ENCODE measurements around the gene TMEM198.

The TMEM198 gene

DNA sequence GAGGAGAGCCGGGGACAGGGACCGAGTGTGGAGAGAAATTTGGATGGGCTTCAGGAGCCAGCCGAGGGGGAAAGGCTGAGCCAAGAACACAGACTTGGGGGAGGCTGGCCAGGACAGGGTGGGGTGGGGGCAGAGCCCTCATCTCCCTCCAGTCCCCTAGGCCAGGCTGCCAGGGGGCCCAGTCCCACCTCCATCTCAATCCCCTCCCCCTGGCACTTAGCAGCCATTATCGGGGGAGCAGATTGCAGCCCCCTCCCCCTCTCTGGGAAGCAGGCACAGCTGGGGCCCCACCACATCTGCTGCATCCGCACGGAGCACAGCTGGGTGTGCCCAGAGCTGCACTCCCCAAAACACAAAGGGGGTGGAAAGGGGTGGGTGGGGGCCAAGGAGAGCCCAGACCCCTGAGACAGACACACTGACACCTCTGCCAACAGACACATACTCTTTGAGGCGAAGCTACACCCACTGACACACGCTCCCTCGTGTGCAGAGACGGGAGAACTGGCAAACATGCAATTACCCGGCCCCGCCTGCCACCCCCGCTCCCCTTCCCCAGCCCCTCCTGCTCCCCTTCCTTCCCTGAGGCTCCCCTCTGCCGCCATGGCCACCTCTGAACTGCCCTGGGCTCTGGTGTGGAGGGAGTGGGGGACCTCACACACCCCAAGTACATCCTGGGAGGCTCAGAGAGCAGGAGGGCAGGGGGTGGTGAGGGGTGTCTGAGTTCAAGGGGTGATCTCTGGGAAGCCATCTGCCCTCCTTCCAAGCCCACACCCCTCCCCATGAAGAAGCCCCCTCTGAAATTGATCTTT lies 34.7 kb upstream of the TMEM198 start:
- DNase-seq (ENCODE audit: low spot score): no peak

GRCh38 chr2:219509780-219510511 lies 33.9 kb upstream of the TMEM198 start:
- DNase-seq (ENCODE audit: low spot score): peak; percentile 89

DNA sequence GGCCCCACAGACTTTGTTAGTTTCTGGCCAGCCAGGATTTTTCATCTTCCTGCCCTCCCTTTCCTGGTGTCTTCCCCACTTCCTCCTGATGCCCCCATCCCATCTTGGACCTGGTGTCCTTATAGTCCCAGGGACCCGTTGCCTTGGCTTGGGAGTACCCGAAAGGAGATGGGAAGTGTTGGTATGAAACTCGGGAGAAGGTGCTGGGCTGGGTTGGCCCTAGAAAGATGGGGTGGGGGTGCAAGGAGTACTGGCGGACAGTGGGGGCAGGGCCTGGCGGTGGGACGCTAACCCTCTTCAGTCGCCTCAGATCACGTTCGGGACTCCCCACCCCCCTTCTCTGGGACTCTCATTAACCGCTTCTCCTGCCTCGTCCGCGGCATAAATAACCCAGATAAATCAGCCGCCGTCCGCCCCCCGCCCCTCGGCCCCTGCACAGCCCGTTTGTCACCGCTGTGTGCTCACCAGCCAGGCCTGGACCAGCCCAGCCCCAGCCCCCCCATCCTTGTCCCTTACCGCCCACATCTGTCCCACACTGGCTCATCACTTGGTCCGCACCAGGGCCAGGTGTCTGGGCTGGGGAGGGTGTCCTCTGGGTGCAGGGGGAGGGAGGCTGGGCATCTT lies 33.2 kb upstream of the TMEM198 start:
- no peak for DNase-seq (ENCODE audit: low spot score)

- no peak for DNase-seq (ENCODE audit: low spot score)
Observed at GRCh38 chr2:219511547-219512325, 32.1 kb upstream of the TMEM198 start.

- no peak for DNase-seq (ENCODE audit: low spot score)
Observed at GRCh38 chr2:219512524-219513216, 31.2 kb upstream of the TMEM198 start.

GRCh38 chr2:219513787-219514186 lies 30.0 kb upstream of the TMEM198 start:
- DNase-seq (ENCODE audit: low spot score): no peak

DNA sequence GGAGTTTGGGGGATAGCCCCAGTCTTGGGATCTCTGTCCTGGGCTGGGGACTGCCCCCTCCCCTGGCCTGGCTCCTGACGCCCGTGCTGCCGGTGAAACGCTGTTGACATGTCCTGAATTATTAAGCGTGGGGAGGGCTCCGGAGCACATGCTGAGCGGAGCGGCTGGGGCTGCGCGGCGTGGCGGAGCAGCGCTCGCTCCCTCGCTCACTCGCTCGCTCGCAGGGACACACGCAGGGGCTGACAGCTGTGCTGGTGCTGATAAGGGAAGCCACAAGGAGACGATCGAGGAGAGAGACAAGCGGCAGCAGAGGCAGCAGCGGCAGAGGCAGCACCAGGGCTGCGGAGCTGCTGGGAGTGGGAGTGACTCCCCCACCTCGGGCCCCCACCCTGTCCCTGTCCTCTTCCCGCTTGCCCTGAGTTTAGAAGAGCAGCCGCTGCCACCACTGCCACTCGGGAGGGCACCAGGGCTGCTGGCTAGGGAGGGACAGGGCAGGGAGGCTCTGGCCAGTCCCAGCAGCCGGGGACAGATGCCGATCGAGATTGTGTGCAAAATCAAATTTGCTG lies 29.5 kb upstream of the TMEM198 start, which contains the start of gene ASIC4:
TSS of gene ASIC4 (plus strand) at position 287 of the 566 bp plus-strand sequence. CDS start at position 530, 243 bp downstream.
- DNase-seq (ENCODE audit: low spot score): no peak

- no peak for DNase-seq (ENCODE audit: low spot score)
Observed at GRCh38 chr2:219514836-219515235, 29.0 kb upstream of the TMEM198 start.

DNA sequence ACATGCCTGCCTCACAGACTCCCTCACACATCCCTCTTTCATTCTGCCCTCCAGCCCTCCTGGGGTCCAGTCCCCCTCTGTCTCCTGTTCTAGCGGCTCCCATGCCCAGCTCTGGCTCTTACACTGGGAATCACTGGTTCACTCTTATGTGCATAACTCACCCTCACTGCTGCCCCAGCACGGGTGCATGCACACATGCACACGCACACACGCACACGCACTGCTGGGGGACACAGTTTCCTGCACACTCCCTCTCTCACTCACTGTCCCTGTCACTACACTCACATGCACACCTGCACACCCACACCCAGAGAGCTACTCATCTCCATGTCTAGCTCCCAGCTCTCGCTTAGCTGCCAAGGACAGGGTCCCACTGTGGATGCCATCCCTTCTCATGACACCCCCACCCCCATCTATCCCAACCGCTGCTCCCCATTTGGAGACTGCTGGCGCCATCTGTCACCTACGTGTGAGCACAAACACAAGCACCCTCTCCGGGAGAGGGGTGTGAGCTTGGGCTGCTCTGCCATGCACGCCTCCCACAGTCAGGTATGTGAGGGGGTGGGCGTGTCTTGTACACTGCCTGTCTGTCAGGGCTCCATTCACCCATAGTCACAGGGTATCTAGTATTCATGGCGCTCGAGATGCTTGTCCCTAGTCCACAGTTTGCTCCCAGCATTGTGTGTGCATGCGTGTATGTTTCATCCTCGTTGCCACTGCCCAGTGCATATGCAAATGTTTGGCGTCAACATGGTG lies 27.8 kb upstream of the TMEM198 start:
- no peak for DNase-seq (ENCODE audit: low spot score)

DNA sequence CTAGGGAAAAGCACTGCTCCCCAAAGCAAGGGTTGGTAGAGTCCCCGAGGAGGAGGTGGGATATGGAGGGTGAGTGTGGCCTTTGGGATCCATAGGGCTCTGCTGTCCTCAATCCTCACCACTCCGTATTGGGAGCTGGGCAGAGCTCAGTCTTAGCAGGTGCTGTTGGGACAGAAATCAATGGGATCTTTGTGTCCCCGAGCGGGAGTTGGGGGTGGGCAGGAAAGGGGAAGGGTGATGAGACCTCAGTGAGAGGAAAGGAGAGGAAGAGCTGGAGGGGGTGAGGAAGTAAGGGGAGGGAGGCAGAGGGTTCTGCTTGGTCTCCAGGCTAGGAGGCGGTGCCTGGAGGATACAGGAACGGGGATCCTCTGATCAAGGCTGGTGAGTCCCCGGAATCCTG lies 26.9 kb upstream of the TMEM198 start:
- no peak for DNase-seq (ENCODE audit: low spot score)

GRCh38 chr2:219517954-219518778 lies 25.7 kb upstream of the TMEM198 start:
- no peak for DNase-seq (ENCODE audit: low spot score)

DNA sequence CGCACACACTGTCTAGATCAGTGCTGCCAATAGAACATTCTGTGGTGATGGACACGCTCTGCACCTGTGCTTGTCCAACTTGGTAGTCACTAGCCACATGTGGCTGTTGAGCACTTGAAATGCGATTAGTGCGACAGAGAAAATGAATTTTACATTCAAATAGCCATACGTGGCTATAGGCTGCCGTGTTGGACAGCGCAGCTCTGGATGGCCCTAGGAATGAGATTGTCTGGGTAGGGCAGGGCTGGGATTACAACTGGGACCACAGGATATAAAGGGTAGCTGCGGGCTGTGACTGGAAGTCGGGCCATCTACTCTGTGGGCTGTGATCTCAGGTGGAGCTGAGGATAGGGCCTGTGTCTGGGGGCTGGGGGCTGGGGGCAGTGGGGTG lies 24.3 kb upstream of the TMEM198 start:
- DNase-seq (ENCODE audit: low spot score): no peak

DNA sequence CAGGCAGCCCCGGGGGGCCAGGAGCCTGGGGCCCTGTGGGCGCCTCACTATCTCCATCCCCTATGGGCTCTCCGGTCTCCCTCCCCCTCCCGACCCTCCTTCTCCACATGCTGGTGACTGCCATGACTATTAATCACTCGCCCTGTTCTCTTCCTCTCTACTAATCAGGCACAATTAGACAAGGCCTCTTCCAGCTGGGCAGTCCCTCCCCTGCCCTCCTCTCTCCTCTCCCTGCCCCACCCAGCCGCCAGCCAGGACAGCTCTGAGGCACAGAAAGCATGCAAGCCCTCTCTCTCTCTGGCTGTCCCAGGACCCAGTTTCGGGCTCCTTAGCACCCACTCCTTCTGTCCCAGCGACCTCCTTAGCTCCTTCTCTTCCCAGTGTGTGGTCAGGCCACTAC lies 23.7 kb upstream of the TMEM198 start:
- DNase-seq (ENCODE audit: low spot score): no peak

- DNase-seq (ENCODE audit: low spot score): peak; percentile 83
Observed at GRCh38 chr2:219521066-219521880, 22.6 kb upstream of the TMEM198 start.

- peak; percentile 57 for DNase-seq (ENCODE audit: low spot score)
Observed at GRCh38 chr2:219522111-219523030, 21.5 kb upstream of the TMEM198 start.

- no peak for DNase-seq (ENCODE audit: low spot score)
Observed at GRCh38 chr2:219523031-219523671, 20.7 kb upstream of the TMEM198 start.

GRCh38 chr2:219524817-219525216 lies 19.0 kb upstream of the TMEM198 start:
- DNase-seq (ENCODE audit: low spot score): no peak

Measured in HuH-7.5 (cell line).